Tibial nerve (tissue), 4 donors: Measurements from ENCODE around the gene CDKN2B-AS1. TPM values are rescaled to one million over a fixed set of nuclear protein-coding genes. Genes with fewer than 3 reads are reported as not detected.

Experiments used
- DNase-seq, 2 donors: peaks; one replicate each; pipeline ENCODE4 v3.0.0-alpha.2; 2019; ENCODE audit warnings: low spot score in 2 of 2
- H3K27ac ChIP-seq, 4 donors: fragments of 200-600 bp; sonication (generic) in 3 of 4; one replicate each; pipeline ENCODE4 v1.5.1; 2017 to 2019; ENCODE audit warnings: mild to moderate bottlenecking in 1 of 4
- H3K27me3 ChIP-seq, 2 donors: fragments of 200-600 bp; sonication (generic) in 1 of 2; one replicate each; pipeline versions ENCODE4 v1.5.1 to v1.6.0; 2017 to 2019
- H3K36me3 ChIP-seq, 3 donors: fragments of 200-600 bp; sonication (generic); one replicate each; pipeline ENCODE4 v1.5.1; 2018 to 2019
- H3K4me1 ChIP-seq, 4 donors: fragments of 200-600 bp; sonication (generic) in 3 of 4; one replicate each; pipeline ENCODE4 v1.5.1; 2017 to 2019
- H3K4me3 ChIP-seq, 4 donors: fragments of 200-600 bp; sonication (generic) in 3 of 4; one replicate each; pipeline ENCODE4 v1.5.1; 2017 to 2019; ENCODE audit warnings: mild to moderate bottlenecking in 1 of 4, moderate library complexity in 1 of 4
- H3K9me3 ChIP-seq, 4 donors: fragments of 200-600 bp; sonication (generic) in 3 of 4; one replicate each; pipeline ENCODE4 v1.5.1; 2017 to 2019
- EP300 ChIP-seq, 2 donors: sonication (generic); formaldehyde crosslinking; IDR thresholded peaks; one replicate each; pipeline ENCODE4 v1.6.1; 2017; ENCODE audit warnings: antibody characterized with exemption in 2 of 2, mild to moderate bottlenecking in 1 of 2
- POLR2A ChIP-seq, 2 donors: fragments of 450-650 bp; IDR thresholded peaks; one replicate each; pipeline ENCODE4 v1.6.1; 2017; ENCODE audit warnings: antibody characterized with exemption in 2 of 2, mild to moderate bottlenecking in 2 of 2, moderate library complexity in 2 of 2
- WGBS, 2 donors: methylation state at CpG; one replicate each; pipeline ENCODE4 v1.1.5; 2018; 5-methylcytosine and 5-hydroxymethylcytosine counted together
- total RNA-seq, 4 donors: library from RNA; depleted of rRNA; stranded (reverse); fragments of >200 nt; gene quantifications; one replicate each; pipeline ENCODE4 v1.1.0, GENCODE V29; 2016
- TF ChIP-seq, protein P1 (sequence below), 5 experiments: fragments of 200-600 bp in 3 of 5; fragments of 450-650 bp in 2 of 5; sonication (generic) in 3 of 5; IDR thresholded peaks; one replicate each; pipeline ENCODE4 v1.5.1; 2016 to 2019; ENCODE audit warnings: antibody characterized with exemption in 5 of 5, mild to moderate bottlenecking in 3 of 5, moderate library complexity in 2 of 5

Gene CDKN2B-AS1
- total RNA-seq, 4 donors from 2014 or later, result 0.59 to 1.5 (median 0.90) TPM; not detected in 1

DNA sequence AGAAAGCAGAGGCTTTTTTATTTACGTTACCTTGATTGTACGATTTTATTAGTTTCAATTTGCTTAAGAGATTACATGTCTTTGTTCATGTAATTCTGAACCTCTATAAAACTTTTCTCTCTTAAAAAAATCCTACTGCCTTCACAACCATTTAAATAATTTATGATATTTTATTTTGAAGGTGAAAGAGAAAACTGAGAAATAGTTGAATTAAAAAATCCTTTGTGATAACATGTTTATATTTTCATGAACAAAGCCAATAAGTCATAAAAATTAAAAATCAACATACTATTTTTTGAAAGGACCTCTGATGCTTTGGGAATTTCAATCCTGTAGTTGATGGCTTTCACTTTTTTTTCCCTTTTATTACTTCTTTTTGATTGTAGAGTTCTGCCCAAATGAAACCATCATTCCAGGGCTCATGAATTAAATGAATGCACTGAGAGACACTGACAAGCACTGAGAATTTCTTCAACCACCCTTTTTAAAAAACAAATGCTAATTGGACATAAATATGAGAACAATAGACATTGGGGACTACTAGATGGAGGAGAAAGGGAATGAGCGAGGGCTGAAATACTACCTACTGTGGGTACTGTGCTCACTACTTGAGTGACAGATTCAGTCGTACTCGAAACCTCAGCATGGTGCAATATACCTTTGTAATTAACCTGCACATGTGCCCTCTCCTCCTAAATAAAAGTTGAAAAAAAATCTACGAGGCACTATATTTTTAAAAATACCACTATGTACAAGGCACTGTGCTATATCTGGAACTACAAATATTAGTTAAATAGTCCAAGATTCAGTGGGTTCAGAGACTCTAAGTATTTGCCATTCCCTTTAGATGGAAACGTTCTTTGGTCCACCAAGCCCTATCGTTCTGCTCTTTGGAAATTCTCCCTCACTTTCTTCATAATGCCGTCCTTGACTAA lies 6.3 kb upstream of the CDKN2B-AS1 start:
- Histone ChIP-seq H3K27ac (no peak overlapping the region), H3K36me3 (no peaks in the 10 kb centered on the region), H3K9me3 (no peaks in the 10 kb centered on the region), H3K4me1 (peaks cover 0 to 8% (median under 1%) of the 10 kb centered on the region in 4 donors), H3K27me3 (peaks cover 0 to 86% of the 10 kb centered on the region in 2 donors), H3K4me3 (no peak overlapping the region)
- 43 to 45% methylated on average over 9 of the region's 9 CpGs for WGBS, 2 donors
- no peak for DNase-seq
- TF ChIP-seq POLR2A (IDR thresholded peaks at IDR 0.05) (no peak), EP300 (IDR thresholded peaks at IDR 0.05) (no peak)
- TF ChIP-seq, protein P1, sequence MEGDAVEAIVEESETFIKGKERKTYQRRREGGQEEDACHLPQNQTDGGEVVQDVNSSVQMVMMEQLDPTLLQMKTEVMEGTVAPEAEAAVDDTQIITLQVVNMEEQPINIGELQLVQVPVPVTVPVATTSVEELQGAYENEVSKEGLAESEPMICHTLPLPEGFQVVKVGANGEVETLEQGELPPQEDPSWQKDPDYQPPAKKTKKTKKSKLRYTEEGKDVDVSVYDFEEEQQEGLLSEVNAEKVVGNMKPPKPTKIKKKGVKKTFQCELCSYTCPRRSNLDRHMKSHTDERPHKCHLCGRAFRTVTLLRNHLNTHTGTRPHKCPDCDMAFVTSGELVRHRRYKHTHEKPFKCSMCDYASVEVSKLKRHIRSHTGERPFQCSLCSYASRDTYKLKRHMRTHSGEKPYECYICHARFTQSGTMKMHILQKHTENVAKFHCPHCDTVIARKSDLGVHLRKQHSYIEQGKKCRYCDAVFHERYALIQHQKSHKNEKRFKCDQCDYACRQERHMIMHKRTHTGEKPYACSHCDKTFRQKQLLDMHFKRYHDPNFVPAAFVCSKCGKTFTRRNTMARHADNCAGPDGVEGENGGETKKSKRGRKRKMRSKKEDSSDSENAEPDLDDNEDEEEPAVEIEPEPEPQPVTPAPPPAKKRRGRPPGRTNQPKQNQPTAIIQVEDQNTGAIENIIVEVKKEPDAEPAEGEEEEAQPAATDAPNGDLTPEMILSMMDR (IDR thresholded peaks at IDR 0.05), result no peak

- peaks cover 0 to 19% (median 5%) of the 10 kb centered on the region in 4 donors for H3K4me1 ChIP-seq
- WGBS, 2 donors, result 21 to 22% methylated on average over 35 of the region's 35 CpGs
- H3K27ac ChIP-seq, result no peak overlapping the region
- peaks cover 0 to 88% of the 10 kb centered on the region in 2 donors for H3K27me3 ChIP-seq
- DNase-seq, result no peak
- H3K9me3 ChIP-seq, result no peaks in the 10 kb centered on the region
- no peak overlapping the region for H3K4me3 ChIP-seq
- H3K36me3 ChIP-seq, result no peaks in the 10 kb centered on the region
- TF ChIP-seq POLR2A (IDR thresholded peaks at IDR 0.05), result no peak
- TF ChIP-seq EP300 (IDR thresholded peaks at IDR 0.05), result no peak
- TF ChIP-seq, protein P1 (IDR thresholded peaks at IDR 0.05), result no peak
These were observed 5.0 kb upstream of the CDKN2B-AS1 start for GRCh38 chr9:21989440-21990189.

DNA sequence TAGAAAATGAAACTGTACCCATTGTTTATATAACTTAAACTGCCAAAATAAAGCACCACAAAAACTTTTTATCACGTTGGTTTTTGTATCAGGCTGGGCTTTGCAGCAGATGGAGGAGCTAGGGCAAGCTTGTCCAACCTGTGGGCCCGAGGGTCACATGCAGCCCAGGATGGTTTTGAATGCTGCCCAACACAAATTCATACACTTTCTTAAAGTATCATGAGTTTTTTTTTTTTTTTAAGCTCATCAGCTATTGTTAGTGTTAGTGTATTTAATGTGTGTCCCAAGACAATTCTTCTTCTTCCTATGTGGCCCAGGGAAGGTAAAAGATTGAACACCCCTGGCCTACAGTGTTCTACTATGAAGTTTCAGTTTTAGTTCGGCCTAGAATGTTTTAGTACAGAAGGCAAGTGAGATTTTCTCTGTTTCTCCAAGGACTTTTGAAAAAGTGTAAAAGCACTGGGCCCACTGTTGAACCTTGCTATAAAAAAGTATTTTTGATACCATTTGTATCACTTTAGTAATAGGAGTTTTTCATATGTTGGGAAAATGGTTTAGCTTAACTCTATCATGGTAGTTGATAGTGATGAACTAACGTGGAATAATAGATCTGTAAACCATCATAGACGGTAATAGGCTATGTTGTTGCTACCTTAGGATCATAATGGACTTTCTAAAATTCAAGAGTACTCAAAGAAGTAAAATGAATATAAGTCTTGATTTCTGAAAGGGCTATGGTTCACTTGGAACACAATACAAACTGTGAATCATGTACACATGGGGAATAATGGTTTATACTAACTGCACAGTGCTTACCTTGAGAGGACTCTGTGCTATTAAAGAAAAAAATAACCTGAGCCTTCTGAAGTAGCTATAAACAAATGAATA lies 3.3 kb upstream of the CDKN2B-AS1 start:
- Histone ChIP-seq H3K27me3 (peaks cover 0 to 71% of the 10 kb centered on the region in 2 donors), H3K4me1 (peaks cover 0 to 25% (median 5%) of the 10 kb centered on the region in 4 donors), H3K27ac (no peak overlapping the region), H3K9me3 (no peaks in the 10 kb centered on the region), H3K36me3 (no peaks in the 10 kb centered on the region), H3K4me3 (no peak overlapping the region)
- no peak for DNase-seq
- TF ChIP-seq POLR2A (IDR thresholded peaks at IDR 0.05) (no peak), EP300 (IDR thresholded peaks at IDR 0.05) (no peak)
- TF ChIP-seq, protein P1 (IDR thresholded peaks at IDR 0.05), result no peak
- 91% methylated on average over 5 of the region's 5 CpGs for WGBS, 2 donors

DNA sequence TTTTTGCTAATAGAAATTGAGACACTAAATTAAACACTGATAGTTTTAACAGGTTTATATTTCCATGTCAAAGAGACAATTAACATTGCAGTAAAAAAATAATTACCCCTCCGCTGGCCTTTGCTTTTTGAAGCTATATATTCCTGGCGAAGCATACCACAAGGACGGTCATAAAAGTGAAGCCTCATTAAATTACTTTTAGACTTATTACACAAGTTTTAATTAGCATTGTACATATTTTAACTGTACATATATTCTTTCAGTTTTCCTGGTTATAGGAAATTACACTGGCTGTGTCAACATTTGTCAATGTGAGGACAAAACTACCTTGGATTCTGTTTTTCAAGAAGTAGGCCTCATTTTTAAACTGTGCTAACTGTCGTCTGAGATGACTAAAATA lies 1.6 kb upstream of the CDKN2B-AS1 start:
- Histone ChIP-seq H3K27me3 (peaks cover 0 to 55% of the 10 kb centered on the region in 2 donors), H3K4me3 (peak overlapping the region in 1 of 4 donors; percentile 88), H3K27ac (no peak overlapping the region), H3K9me3 (no peaks in the 10 kb centered on the region), H3K4me1 (peaks cover 0 to 25% (median 5%) of the 10 kb centered on the region in 4 donors), H3K36me3 (no peaks in the 10 kb centered on the region)
- WGBS, 2 donors, result 95 to 97% methylated on average over 4 of the region's 4 CpGs
- TF ChIP-seq, protein P1 (IDR thresholded peaks at IDR 0.05), result no peak
- TF ChIP-seq POLR2A (IDR thresholded peaks at IDR 0.05) (no peak), EP300 (IDR thresholded peaks at IDR 0.05) (no peak)
- no peak for DNase-seq
